ENCODE data around the gene COG5. TPM values are rescaled to one million over a fixed set of nuclear protein-coding genes. Genes with fewer than 3 reads are reported as not detected.
A peak's percentile ranks its signal among the peaks of the same experiment; 100 is the strongest.

Gene COG5
- total RNA-seq, 1 donor from 2014 or later: 55.2 TPM

DNA sequence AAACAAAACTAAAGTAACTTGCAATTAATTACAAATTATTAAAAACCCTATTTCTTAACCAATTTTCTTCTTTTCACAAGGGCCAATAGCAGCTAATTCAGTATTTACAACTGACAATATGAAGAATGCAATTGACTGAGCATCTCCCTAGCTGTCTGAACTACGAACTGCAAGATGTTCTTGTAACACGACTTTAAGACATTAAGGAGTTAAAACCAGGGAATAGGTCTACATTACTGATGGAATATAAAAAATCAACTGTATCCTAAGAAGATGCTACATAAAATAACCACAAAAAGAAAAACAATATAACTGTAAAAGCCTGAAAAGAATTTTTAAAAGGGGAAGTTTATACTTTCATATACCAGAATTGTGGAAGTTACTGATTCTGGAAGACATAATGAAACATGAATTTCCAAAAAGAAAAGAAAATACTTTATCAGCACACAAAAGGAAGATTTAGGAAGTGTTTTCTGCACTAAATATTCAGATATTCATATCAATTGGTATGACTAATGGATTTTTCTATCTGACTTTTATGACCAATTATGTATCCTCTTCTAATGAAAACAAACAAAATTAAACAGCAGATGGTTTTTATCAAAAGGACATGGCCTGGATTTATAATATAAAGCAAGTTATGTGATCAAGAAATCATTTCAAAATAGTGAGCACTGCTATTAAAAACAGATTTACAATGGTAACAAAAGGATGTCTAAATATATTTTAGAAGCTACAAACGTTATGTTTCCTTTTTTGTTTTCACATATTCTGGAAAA lies 92.2 kb downstream of the COG5 start:
- Histone ChIP-seq H3K27ac (peak overlapping the region; percentile 43), H3K4me1 (peaks cover 4% of the 10 kb centered on the region), H3K27me3 (no peaks in the 10 kb centered on the region), H3K36me3 (no peaks in the 10 kb centered on the region), H3K4me3 (peak overlapping the region in 1 of 2 donors; percentile 23), H3K9me3 (no peaks in the 10 kb centered on the region)
- intact Hi-C loops (cut with DNase I): no loop called here
- TF ChIP-seq, protein P1, sequence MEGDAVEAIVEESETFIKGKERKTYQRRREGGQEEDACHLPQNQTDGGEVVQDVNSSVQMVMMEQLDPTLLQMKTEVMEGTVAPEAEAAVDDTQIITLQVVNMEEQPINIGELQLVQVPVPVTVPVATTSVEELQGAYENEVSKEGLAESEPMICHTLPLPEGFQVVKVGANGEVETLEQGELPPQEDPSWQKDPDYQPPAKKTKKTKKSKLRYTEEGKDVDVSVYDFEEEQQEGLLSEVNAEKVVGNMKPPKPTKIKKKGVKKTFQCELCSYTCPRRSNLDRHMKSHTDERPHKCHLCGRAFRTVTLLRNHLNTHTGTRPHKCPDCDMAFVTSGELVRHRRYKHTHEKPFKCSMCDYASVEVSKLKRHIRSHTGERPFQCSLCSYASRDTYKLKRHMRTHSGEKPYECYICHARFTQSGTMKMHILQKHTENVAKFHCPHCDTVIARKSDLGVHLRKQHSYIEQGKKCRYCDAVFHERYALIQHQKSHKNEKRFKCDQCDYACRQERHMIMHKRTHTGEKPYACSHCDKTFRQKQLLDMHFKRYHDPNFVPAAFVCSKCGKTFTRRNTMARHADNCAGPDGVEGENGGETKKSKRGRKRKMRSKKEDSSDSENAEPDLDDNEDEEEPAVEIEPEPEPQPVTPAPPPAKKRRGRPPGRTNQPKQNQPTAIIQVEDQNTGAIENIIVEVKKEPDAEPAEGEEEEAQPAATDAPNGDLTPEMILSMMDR (IDR thresholded peaks at IDR 0.05): no peak
- TF ChIP-seq POLR2AphosphoS5 (IDR thresholded peaks at IDR 0.05; ENCODE audit: insufficient read depth in 1 of 2, low read depth in 1 of 2) (no peak), POLR2A (IDR thresholded peaks at IDR 0.05) (no peak)
- DNase-seq (ENCODE audit: extremely low spot score in 2 of 2): no peak

DNA sequence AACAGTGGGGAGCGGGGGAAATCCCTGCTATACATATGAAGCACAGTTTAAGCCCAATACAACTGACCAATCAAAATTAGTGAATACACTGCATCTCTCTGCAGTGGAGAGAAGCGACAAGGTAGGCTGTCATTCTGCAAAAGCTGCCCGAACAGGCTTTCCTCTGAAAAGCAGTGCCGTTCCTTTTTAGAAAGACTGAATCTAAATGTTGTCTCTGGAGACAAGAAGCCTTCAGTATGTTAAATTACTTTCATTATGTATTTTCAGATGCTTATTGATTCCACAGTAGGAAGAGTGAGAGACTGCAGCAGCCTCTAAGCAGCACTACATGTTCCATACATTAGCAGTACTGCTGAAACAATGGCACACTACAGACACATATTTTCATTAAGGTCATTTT lies 93.8 kb downstream of the COG5 start, which contains the start of gene GPR22:
GPR22 (plus strand) TSS at position 129 of the 400 bp plus-strand sequence. CDS start 4,004 bp downstream, outside the sequence.
- DNase-seq (ENCODE audit: extremely low spot score in 2 of 2): no peak
- TF ChIP-seq POLR2AphosphoS5 (IDR thresholded peaks at IDR 0.05; ENCODE audit: insufficient read depth in 1 of 2, low read depth in 1 of 2) (no peak), POLR2A (IDR thresholded peaks at IDR 0.05) (no peak)
- TF ChIP-seq, protein P1 (IDR thresholded peaks at IDR 0.05): no peak
- Histone ChIP-seq H3K9me3 (no peaks in the 10 kb centered on the region), H3K27me3 (no peaks in the 10 kb centered on the region), H3K4me3 (peak within 1 kb of the TSS; percentile 4 to 23), H3K36me3 (no peaks in the 10 kb centered on the region), H3K4me1 (peaks cover 4% of the 10 kb centered on the region), H3K27ac (peak within 1 kb of the TSS; percentile 43)
- intact Hi-C loops (cut with DNase I): loop anchor here (10.0 kb wide), 1 partner anchor 255 kb away; no protein-coding TSS in a partner anchor

DNA sequence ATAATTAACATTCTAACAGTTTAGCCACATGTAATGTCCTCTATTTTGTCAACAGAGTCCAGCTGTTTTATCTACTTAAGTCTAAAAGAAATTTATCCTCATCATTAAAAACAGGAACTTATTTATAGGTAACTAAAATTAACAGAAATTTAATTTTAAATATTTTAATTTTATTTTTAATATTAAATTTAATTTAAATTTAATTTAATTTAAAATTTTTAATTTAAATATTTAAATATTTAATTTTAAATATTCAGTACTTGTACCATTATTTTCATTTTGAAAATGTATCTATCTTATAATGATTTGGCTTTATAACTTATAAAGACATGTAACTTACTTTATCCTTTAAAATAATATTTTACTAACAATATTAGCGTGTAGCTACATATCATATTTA lies 94.9 kb downstream of the COG5 start:
- TF ChIP-seq, protein P1 (IDR thresholded peaks at IDR 0.05): no peak
- TF ChIP-seq POLR2A (IDR thresholded peaks at IDR 0.05): no peak
- TF ChIP-seq POLR2AphosphoS5 (IDR thresholded peaks at IDR 0.05; ENCODE audit: insufficient read depth in 1 of 2, low read depth in 1 of 2): no peak
- peak overlapping the region; percentile 15 for H3K27ac ChIP-seq

DNA sequence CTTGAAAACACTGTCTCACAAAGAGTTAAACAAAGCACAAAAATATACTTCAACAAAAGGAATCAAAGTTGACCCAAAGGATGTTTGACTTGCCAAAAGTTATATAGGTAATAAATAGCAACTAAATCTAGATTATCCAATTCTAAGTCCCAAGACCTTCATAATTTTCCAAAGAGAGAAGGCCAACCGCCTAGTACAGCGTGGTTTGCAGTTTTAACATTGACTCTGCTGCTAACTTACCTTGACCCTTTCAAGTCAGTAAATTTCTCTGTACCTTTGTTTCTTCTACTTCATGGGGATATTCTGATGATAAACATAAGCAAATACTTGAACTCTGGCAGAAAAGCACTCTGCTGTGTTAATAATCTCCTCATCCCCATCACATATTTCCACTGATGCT lies 95.7 kb downstream of the COG5 start:
- TF ChIP-seq POLR2AphosphoS5 (IDR thresholded peaks at IDR 0.05; ENCODE audit: insufficient read depth in 1 of 2, low read depth in 1 of 2): no peak
- TF ChIP-seq, protein P1 (IDR thresholded peaks at IDR 0.05): no peak
- TF ChIP-seq POLR2A (IDR thresholded peaks at IDR 0.05): no peak

More for the DNA sequence above, 94.9 kb downstream of the COG5 start:
- H3K27me3 ChIP-seq: no peaks in the 10 kb centered on the region
- peaks cover 4% of the 10 kb centered on the region for H3K4me1 ChIP-seq
- intact Hi-C loops (cut with DNase I): loop anchor here (10.0 kb wide), 1 partner anchor 256 kb away; no protein-coding TSS in a partner anchor
- H3K9me3 ChIP-seq: no peaks in the 10 kb centered on the region
- no peak overlapping the region for H3K4me3 ChIP-seq
- DNase-seq (ENCODE audit: extremely low spot score in 2 of 2): no peak
- no peaks in the 10 kb centered on the region for H3K36me3 ChIP-seq

More for the DNA sequence above, 95.7 kb downstream of the COG5 start:
- Histone ChIP-seq H3K27ac (no peak overlapping the region), H3K9me3 (no peaks in the 10 kb centered on the region), H3K4me1 (peaks cover 4% of the 10 kb centered on the region), H3K27me3 (no peaks in the 10 kb centered on the region), H3K4me3 (no peak overlapping the region), H3K36me3 (no peaks in the 10 kb centered on the region)
- DNase-seq (ENCODE audit: extremely low spot score in 2 of 2): no peak
- intact Hi-C loops (cut with DNase I): loop anchor here (10.0 kb wide), 1 partner anchor 257 kb away; no protein-coding TSS in a partner anchor
